GM21529 (cell line): ENCODE measurements around the gene DKKL1.
A peak's percentile ranks its signal among the peaks of the same experiment; 100 is the strongest.

ENCODE experiments used
- ATAC-seq: cut with Tn5 transposase; IDR thresholded peaks from one replicate; pipeline ENCODE4 v1.9.1; 2021; ENCODE audit not compliant: unreplicated experiment

DKKL1 gene

GRCh38 chr19:49337267-49338022 lies 26.2 kb upstream of the DKKL1 start:
- ATAC-seq, result no peak

DNA sequence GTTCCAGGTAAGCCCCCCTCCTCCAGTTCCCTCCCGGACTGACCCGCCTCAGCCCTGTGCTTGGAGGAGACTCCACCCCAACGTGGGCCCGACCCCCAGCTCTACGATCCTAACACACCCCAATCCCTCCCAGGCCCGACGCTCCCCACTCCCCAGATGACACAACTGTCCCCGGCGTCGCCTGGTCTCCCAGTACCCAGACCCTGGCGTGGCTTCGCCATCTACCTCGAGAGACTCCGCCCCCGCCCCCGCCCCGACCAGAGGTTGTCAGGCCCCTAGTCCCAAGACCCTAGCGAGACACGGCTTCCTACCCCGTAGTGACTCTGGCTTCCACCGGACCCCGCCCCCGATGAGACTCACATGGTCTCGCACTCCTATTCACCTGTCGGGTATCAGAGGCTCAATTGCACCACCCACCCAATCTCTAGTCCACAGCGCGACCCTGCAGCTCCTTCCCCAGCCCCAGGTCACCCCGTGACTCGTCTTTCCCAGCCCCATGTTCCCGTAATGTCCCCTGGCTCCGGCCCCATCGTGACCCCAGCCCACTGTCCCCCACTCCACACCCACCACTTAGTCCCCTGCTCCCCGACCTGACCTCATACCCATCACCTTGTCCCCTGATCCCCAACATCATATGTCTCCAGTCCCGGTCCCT lies 25.5 kb upstream of the DKKL1 start:
- ATAC-seq, result no peak

DNA sequence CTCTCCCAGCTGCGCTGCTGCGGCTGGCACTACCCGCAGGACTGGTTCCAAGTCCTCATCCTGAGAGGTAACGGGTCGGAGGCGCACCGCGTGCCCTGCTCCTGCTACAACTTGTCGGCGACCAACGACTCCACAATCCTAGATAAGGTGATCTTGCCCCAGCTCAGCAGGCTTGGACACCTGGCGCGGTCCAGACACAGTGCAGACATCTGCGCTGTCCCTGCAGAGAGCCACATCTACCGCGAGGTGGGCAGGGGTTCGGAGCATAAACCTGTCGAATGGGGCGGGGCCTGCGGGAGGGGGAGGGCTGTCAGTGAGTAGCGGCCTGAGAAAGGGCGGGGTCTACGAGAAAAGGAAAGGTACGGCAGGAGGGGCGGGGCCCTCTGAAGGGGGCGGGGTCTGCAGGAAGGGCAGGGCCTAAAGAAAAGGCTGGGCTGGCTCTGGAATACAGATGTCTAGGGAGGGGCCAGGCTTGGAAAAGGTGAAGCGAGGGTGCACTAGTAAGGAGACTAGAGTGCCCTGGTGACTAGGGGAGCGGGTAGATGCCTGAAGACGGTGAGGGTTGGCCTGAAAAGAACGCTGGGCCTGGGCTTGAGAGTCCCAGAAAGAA lies 24.9 kb upstream of the DKKL1 start:
- ATAC-seq, result no peak

GRCh38 chr19:49339301-49340068 lies 24.2 kb upstream of the DKKL1 start:
- ATAC-seq, result no peak

- peak; percentile 63 for ATAC-seq
Measured at GRCh38 chr19:49340069-49340864, 23.4 kb upstream of the DKKL1 start.

- no peak for ATAC-seq
Measured at GRCh38 chr19:49340865-49341718, 22.6 kb upstream of the DKKL1 start.

DNA sequence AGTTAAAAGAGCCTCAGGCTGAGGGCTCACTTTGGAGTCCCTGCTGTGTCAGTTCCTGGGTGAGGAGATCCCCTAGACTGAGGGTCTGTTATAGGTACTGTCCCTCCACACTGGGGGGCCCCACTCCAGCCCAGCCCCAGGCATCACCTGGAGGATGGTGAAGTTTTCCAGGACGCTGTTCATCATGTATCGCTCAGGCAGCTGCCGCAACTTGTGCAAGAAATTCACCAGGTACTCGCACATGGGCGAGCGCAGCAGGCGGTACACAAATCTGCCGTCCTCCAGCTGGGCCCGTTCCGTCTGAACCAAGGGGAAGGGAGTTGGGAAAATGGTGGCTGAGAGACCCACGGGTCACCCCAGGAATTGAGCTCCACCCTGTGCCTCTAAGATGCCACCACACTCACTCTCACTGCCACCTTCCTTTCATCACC lies 21.4 kb upstream of the DKKL1 start:
- ATAC-seq, result no peak

- no peak for ATAC-seq
Measured at GRCh38 chr19:49343123-49343522, 20.6 kb upstream of the DKKL1 start.

DNA sequence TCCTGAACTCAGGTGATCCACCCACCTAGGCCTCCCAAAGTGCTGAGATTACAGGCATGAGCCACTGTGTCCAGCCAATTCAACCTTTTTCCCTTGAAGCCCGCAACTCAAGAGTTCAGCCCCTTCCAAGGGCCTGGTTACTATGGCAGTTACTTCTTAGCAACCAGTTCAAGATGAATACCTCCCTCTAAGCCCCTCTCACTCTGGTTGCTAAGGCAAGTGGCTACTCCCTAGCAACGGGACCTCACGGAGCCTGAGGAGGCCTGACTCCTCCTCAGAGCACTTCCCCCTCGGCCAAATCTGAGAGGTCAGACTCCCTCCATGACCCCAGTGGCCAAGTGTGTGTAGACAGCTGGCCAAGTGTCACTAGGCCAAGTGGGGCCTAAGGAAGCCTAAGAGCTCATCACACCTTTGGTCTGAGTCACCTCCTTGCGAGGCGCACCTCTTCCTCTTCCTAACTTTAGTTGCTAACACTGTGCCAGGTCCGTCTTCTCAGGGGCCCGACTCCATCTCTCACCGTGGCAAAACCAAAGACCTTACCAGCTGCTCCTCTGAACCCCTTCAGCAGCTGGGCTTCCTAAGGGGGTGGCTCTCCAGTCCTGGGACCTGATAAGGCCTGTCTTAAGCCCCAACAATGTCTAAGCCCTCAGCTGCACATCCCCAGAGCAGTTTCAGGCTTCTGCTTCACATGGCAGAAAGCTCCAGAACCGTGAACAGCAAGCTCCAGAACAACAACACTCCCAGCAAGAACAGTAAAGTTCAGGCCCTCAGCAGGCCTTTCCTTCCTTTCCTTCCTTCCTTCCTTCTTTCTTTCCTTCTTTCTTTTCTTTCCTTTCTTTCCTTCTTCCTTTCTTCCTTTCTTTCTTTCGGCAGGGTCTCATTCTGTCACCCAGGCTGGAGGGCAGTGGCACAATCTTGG lies 18.9 kb upstream of the DKKL1 start:
- no peak for ATAC-seq

DNA sequence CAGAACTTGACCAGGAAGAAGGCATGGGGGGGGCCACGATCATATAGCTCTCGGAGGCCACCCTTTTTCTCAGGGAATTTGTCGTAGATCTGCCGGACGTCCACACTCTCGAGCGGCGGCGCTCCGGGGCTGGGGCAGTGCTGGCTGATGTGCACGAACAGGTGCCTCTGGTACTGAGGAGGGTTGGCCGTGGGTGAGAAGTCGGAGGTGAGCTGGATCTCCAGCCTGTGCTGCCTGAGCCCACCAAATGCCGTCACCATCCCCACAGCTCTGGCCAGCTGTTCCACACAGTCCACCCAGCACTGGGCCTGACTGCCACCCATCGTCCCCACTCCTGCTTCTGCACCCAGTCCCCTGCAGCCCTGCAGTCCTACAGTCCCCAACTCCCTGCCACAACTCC lies 16.5 kb upstream of the DKKL1 start:
- ATAC-seq, result no peak

DNA sequence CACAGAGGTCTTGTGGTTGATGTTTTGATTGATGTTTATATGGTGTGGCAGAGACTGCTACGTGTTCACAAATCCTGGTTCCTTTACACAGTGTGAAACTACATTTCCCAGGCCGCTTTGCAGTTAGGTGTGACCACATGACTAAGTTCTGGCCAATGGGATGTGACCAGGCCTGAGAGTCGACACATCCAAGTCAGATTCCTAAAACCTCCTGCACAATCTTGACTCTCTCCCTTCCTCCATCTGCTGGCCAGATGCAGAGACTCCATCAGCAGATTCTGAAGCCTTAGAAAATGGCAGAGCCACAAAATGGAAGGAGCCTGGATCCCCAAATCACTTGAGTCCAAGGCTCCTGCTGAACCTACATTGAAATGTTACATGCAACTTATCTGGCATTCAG lies 15.8 kb upstream of the DKKL1 start:
- no peak for ATAC-seq

DNA sequence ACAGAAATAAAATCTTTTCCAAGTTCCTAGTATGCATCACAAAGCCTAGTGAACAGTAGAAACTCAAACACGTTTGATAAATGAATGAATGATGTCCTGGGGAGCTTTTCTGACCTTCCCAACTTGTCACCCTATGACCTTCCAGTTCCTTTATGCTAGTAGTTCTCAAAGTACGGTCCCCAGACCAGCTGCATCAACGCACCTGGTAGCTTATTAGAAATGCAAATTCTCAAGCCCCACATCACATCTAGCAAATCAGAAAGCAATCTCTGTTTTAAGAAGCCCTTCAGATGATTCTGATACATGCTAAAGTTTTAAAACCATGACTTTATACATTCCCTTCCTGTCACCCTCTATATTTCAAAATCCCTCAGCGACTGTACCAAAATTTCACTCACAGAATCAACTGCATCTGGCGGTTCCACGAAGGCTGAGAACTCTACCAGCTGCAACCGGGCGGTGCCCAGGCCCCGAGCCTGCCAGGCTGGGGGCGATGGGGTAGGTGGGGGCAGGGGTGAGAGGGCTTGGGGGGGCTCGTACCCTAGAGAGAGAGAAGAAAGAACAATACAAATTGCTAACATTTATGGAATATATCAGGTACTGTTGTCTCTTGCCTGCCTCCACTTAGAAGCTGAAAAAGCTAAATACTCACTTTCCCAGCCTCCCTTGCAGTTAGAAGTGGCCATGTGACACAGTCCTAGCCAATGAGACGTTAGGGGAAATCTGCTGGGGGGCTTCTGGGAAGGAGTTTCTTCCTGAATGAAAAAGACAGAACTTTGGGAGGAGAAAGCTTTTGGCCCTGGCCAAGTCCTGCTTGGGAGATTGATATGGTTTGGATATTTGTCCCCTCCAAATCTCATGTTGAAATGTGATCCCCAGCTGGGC lies 15.1 kb upstream of the DKKL1 start:
- no peak for ATAC-seq

GRCh38 chr19:49349567-49349966 lies 14.1 kb upstream of the DKKL1 start:
- no peak for ATAC-seq

DNA sequence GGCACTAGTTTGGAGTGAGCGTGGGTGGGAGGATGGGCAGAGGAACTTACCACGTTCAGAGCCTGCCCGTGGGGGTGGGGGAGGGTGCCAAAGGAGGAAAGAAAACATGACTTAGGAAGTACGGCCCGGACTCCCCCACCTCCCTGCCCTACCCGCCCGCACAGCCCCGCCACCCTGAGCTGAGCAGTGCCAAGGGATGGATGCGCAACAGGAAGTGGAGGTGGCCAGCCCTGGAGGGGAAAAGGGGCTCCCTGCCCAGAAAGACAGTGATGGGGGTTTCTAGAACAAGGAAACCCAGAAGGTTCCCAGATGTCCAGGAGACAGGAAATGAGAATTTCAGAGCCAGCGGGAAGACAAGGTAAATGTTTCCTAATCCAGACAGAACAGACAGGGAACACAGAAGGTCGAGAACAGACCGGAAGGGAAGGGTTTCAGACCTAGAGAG lies 7.7 kb upstream of the DKKL1 start:
- ATAC-seq, result no peak

- ATAC-seq, result no peak
Measured at GRCh38 chr19:49356382-49356781, 7.3 kb upstream of the DKKL1 start.

GRCh38 chr19:49357186-49357585 lies 6.5 kb upstream of the DKKL1 start:
- no peak for ATAC-seq
